Activated CD8-positive, alpha-beta memory T cell treated with anti-CD3 and anti-CD28 coated beads, Interleukin-2, amount 50 U/mL, for 1 hour (primary cell): Measurements from ENCODE around the gene CETN3.
"Not testable (repeated sequence)": the region's sequence is repeated elsewhere in the genome, so short reads cannot be mapped to it uniquely, and the experiment has no call there.

Experiments used
- DNase-seq: peaks from one replicate; pipeline ENCODE4 v3.0.0-alpha.2; 2020; ENCODE audit errors: extremely low read depth

The CETN3 gene

DNA sequence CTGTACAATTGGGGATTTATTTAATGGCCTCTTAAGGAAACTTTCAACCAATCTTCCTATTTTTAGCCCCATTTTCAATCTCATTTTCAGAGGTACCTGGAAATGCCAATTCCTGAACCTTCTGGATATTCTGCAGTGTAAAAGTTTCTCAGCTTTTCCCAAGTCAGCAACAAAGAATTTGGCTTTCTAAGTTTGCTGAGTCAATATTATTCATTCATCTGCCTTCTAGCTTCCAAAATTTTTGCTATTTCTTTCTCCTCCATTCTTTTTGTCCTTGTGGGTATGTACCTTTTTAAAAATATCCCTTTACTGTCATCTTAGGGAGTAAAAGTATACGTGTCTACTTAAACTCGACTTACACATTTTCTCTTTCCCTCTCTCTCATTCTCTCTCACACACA, 25.7 kb downstream of the CETN3 start:
- DNase-seq = no peak

DNA sequence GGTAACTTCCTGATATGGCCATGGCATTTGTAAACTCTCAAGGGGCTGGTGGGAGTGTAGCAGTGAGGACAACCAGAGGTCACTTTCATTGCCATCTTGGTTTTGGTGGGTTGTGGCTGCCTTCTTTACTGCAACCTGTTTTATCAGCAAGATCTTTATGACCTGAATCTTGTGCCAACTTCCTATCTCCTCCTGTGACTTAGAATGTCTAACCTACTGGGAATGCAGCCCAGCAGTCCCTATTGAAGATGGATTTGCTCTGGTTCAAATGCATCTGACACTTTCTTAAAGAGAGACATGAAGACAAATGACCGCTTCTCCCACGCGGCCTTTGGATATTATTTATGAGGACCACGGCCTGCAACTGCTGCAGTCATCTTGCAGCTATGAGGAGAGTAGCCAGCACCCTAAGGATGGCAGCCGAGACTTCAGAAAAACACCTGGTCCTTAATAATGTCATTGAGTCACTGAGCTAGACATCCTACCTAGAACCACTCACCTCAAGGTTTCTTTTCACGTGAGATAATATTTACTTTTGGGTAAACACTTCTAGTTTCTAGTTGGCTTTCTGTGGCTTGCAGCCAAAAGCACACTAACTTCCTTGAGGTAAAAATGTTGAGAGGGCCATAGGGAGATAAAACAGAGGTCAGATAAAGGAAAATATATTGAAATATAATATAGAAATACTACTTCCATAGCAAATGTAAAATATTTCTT, 28.2 kb downstream of the CETN3 start:
- no peak for DNase-seq

DNA sequence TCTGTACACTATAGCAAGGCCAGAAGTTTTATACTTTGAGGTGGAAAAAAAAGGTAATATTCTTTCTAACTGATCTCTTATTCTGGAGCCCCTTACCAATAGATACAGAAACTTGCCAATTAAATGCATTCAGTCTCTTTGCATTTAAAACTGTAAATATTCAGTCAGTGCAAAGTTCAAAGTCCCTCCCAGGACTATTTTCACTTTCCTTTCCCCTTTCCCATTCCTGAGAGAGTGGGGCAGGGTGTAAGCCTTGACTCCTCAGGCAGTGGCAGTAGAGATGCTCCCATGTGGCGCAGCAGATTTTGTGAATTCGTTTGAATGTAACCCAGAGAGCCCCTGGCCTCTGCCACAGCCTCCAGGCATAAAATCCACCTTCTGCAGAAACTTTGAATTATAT, 29.9 kb downstream of the CETN3 start:
- no peak for DNase-seq

DNA sequence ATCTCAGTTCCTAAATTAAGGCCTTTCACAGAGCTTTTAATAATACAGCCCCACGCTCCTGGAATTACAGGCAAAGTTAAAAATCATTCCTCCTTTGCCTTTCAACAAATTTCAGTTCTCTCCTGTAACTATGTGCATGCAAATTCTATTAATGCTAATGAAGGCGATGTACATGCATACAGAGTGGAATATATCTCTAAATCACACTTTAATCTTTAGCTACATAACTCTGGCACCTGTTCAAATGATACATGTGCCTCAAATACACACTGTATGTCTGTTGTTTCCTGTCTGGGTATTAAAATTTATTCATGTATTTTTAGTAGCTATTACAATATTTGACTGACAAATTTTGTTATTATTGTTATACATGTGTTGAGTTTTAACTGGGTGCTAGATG, 30.8 kb downstream of the CETN3 start:
- DNase-seq = no peak

DNA sequence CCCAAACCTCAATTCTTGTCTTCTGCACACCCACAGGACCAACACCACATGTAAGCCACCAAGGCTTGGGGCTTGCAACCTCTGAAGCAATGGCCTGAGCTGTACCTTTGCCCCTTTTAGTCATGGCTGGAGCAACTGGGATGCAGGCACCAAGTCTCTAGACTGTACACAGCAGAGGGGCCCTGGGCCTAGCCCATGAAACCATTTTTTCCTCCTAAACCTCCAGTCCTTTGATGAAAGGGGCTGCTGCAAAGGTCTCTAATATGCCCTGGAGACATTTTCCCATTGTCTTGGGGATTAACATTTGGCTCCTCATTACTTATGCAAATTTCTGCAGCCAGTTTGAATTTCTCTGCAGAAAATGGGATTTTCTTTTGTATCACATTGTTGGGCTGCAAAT, 38.3 kb downstream of the CETN3 start:
- DNase-seq = not testable (repeated sequence)

DNA sequence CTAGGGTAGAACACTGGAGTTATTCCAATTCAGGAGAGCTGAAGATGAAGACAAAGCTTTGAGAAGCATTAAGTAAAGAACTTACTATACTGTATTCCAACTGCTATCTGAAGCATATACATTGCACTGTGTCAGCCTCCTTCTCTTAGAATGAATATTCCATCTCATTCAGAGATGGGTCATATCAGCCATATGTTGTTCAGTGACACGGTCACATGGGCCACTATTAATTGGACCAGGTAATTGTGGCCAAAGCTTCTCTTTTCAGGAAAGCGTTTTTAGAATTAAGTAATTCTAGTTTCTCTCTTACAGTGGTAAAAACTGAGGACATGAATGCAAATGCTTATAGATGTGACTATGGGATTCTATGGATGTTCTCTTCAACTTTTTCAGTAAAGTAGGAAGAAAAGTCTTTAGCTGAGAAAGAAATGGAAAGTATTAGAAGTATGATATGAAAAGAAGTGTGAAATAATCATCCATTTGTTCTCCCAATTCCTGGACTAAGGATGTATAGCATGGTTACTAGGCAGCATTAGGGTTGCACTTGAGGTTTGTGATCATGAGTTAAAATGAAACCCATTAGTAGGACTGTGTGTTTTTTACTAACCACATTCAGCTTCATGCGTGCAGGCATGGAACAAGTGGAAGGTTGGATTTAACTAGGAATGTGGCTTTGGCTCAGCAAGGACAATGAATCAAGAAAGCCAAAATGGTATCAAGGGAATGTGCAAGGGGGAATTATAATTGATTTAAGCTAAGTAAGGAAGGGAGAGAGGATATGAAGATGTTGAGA, 40.9 kb downstream of the CETN3 start:
- no peak for DNase-seq

DNA sequence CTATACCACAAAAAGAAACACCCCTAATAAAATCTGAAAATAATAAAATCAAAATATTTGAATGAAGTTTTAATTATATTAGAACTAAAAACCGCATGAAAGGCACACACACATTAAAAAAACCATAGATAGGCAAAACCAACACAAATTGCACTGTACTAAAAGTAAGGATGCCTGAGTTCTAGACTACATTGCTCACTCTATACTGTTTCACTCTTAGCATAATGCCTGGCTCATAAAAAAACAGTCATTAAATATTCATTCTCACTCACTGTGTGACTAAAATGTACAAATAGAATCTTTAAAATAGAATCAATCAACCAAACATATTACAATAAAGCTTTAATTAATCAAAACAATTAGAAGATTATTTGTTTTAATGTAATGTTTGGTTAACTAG, 41.7 kb downstream of the CETN3 start:
- DNase-seq = no peak

DNA sequence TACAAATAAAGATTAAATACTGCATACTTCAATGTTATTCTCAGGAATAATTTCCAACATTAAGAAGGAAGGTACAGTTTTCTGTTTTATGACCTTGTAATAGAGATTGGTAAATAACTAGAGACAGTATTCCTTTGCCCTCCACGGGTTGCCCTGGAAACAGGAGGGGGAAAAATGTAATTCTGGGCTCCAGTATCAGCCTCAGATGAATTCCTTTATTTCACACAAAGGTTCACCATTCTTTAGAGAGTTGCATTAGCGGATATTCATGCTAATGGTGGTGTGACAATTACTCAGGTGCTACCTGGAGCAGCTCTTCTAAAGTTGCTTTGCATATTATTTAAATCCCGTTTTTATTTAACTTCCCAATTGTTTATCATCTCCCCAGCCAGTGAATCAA, 42.6 kb downstream of the CETN3 start:
- no peak for DNase-seq

DNA sequence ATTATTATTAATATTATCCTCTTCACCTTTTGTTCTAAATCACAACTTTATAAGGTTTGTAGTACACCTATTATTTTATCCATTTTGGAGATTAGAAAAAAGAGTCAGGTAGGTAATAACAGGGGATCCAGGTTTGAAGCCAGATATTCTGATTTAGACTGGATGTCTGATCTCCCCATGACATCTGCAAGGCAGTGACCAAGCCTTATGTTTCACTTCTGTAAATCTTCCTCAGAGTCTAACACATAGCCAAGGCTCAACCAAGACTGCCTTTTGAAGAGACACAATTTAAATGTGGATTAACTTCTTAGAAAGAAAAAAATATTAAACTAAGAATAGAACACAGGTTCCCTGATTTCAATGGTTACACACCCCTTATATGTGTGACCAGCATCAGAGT, 44.2 kb downstream of the CETN3 start:
- no peak for DNase-seq

DNA sequence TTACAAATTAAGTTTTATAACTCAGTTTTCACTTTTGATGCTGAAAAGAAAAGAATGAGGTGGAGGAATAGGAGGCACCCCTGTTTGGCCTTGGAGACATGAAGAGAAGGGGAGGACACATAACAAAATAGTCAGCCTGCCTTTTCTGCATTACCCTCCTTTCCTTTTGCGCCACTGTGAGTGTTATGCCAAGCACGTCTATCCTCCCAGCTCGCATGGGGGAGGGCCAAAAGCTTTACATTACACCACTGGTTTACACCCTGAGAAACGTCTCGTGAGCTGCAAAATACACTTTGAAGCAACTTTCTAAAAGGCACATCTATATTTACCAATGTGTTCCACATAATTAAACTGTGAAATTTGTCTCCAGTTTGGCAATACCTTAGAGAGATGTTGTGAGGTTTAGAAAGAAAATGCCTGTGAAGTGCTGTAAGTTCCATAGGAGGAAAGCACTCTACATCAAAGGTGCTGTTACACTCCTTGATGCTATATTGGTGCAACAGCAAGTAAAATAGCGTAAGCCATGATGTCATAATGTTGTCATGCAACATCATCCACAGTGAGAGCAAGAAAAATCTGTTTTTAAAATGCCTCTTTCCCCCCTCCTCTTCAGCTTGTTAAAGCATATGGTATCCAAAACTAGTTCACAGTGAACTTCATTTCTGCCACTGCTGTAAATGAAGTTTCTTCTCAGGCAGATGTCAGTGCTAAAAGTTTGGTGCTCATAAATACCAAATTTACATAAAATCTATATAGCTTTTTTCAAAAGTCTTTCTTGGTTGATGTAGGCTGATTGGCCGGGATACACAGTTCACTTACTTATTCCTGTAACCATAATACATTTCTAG, 50.3 kb downstream of the CETN3 start:
- DNase-seq = no peak

DNA sequence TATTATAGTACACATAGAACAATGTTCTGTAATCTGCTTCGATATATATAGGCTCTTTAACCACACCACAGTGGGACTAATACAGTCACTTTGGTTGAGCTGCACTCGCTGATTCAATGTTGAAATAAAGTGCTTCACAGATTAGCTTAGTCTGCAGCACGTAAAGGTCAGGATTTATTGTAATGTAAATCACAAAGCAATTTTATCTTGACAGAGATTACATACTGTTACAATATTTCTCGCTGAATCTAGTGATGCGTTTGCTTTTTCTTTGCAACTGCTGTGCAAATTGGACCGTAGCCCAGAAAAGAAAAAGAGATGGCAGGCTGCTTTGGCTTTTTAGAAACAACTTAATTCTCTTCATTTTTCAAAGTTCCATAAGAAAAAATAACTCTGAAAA, 52.9 kb downstream of the CETN3 start:
- no peak for DNase-seq

DNA sequence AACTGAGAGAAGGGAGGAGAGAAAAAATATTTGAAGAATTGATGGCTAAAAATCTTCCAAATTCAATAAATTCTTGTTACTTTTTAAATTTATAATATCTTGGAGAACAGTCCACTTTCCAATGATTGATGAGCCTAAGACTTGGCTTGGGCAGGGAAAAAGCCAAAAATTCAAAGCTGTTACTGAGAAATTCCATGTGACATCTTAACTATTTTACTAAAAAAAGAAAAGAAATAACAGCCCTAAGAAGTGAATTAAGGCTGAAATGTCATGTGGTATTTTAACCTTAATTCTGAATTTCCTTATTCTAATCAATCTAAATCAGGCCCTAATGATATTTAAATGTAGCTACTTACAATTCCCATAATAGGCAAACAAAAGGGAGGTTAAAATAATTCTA, 53.4 kb downstream of the CETN3 start:
- DNase-seq = no peak

DNA sequence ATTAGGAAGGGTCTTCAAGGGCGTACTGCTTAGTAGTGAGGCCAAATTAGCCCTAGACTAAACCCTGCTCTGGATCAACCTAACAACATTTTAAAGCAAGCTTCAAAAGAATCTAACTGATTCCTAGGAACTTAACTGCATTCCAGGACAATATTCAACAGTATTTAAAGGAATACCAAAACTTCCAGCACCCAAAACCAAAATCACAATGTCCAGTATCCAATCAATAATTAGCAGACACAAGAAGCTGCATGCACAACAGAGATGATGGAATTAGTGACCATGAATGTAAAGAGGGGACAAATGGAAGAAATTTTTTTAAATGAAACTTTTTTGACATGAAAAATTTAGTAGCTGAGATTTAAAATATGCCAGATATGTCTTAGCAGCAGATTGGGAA, 53.9 kb downstream of the CETN3 start:
- DNase-seq = no peak

DNA sequence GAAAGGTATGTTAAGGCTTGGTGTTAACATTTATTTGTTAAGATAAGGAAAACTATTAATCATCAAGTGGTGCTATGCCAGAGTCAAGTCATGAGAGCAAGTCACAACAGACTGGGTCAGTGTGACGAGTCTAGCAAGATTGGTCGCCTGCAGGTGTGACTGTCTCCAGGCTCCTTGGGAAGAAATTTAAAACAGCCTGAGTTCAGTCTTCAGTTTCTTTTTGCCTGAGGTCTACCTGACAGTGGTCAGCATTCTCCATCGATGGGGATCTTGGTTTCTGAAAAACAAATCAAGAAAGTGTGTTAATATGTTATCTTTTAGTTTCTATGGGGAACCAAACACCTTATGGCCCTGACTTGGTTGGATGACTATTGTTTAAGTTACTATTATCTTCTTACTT, 56.3 kb downstream of the CETN3 start:
- no peak for DNase-seq

DNA sequence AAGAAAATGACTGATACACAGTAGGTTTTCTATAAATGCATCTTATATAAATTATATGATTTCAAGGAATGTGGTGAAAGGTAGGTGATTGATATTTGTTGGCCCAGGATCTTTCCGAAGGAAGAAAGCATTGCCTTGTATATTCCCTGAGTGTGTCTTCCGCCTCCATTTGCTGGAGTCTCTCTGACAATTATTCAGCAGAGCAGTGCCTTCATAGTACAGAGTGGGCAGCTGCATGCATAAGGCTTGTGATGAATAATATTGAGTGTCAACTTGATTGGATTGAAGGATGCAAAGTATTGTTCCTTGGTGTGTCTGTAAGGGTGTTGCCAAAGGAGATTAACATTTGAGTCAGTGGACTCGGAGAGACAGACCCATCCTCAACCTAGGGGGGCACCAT, 58.5 kb downstream of the CETN3 start:
- no peak for DNase-seq

DNA sequence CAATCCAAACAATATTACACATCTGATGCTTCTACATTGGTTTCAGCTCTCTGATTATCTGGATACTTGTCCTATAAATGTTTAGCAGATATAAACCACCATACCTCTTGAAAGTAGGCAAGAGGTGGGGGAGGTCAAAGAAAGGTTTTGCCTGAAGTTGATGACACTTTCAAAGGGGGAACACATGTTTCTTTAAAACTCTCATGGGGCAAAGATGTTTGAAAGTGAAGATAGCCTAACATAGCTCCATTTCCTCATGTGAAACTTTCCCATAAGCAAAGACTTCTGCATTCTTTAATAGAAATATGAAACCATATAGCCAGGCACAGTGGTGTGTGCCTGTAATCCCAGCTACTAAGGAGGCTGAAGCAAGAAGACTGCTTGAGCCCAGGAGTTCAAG, 62.1 kb downstream of the CETN3 start:
- DNase-seq = no peak

DNA sequence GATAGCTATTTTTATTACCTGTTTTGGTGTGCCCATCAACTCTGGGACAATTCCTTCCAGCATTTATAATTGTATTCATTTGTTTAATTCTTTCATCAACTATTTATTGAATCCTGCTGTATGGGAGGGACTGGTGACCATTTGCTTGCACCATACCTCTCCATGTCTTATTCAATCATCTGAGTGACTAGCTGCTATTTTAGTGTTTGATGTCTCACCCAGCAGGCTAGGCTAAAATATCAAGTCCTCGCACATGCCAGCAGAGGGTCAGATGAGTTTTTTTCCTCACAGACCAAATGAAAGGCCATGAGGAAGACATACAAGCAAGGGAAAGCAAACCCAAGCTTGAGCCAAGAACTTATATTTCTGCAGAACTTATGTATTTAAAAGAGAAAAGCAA, 63.9 kb downstream of the CETN3 start:
- DNase-seq = no peak

DNA sequence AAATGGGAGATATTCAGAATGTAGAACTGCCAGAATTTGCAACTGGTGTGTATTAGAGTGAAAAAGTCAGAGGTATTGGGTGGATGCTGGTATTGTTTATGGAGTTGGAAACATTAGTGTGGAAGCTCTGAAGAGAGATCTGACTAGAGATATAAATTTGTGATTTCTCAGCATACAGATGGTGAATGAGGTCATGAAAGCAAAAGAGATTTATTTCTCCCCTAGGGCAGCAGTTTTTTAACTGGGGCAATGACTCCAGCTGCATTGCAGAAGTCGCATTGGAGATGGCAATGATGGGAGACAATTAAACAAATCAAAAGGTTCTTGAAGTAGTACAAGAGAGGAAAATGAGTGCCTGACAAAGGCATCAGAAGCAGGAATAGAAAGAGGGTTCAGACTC, 64.9 kb downstream of the CETN3 start:
- DNase-seq = no peak

DNA sequence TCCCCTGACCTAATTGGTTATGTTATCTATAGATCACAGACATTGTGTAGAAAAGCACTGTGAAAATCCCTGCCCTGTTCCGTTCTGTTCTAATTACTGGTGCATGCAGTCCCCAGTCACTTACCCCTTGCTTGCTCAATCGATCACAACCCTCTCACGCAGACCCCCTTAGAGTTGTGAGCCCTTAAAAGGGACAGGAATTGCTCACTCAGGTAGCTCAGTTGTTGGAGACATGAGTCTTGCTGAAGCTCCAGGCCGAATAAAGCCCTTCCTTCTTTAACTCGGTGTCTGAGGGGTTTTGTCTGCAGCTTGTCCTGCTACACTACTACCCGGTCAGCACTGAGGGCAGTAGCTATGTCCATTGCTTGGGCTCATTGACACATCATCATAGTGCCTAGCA, 65.8 kb downstream of the CETN3 start:
- not testable (repeated sequence) for DNase-seq

DNA sequence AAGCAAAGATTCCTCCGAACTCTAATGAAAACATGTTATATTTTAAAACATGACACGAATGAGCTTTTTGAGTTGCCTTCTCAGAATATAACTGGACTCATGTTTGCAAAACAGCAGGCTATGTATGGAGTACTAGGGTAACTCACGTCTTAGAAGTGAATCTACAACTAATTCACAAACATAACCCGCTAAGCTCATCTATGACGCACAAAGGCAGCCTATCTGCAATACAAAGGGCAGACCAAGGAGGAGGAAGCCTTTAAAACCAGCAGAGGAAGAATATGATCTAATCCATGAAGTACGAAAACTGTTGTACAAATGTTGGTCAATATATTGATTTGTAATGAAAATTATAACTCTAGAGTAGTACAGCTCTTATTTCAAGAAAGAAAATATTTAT, 67.0 kb downstream of the CETN3 start:
- no peak for DNase-seq
